ENCODE data around the gene RAP1GDS1.
A peak's percentile ranks its signal among the peaks of the same experiment; 100 is the strongest.
"Not testable (repeated sequence)": the region's sequence is repeated elsewhere in the genome, so short reads cannot be mapped to it uniquely, and the experiment has no call there.

Gene RAP1GDS1

GRCh38 chr4:98341309-98341708 lies 80.1 kb downstream of the RAP1GDS1 start:
- Histone ChIP-seq H3K27me3 (ENCODE audit: low read depth) (no peaks in the 10 kb centered on the region), H3K36me3 (replicated peaks) (0 out of 2 replicates have a peak, but pooled peaks cover 5% of the 10 kb centered on the region), H3K4me1 (no peaks in the 10 kb centered on the region; the same call in 1 of the 2 replicates), H3K4me3 (no peak overlapping the region), H3K9me3 (no peaks in the 10 kb centered on the region)
- in situ Hi-C loops (cut with MboI; ENCODE audit: low sequenced_read_pairs) = no loop called here
- DNase-seq (ENCODE audit: low spot score in 2 of 2) = peak in 1 of 2 experiments; percentile 15

DNA sequence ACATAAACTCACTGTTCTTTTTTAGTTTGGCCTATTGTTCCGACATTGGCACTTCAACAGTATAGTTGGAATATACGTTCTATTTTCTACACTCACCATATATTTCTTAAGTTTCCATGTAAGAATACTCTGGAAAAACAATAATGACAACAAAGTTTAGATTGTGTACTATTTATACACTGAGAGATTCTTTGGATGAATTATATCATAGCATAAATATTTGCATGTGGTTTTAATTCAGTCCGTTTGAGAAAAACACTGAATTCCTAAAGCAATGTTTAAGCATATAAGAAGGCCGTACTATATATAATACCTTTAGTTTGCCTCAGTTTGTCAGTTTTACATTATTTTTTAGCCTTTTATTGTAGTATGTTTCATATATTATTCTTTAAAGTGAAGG lies 82.4 kb downstream of the RAP1GDS1 start:
- no peaks in the 10 kb centered on the region; the same call in 1 of the 2 replicates for H3K4me1 ChIP-seq
- H3K9me3 ChIP-seq = no peaks in the 10 kb centered on the region
- no peak overlapping the region for H3K4me3 ChIP-seq
- H3K36me3 ChIP-seq (replicated peaks) = peaks cover 5% of the 10 kb centered on the region; the same call in 1 of the 2 replicates
- in situ Hi-C loops (cut with MboI; ENCODE audit: low sequenced_read_pairs) = no loop called here
- no peak for DNase-seq (ENCODE audit: low spot score in 2 of 2)
- H3K27me3 ChIP-seq (ENCODE audit: low read depth) = no peaks in the 10 kb centered on the region

GRCh38 chr4:98345838-98346237 lies 84.7 kb downstream of the RAP1GDS1 start:
- no peaks in the 10 kb centered on the region for H3K4me1 ChIP-seq
- no peak overlapping the region for H3K4me3 ChIP-seq
- peaks cover 5% of the 10 kb centered on the region; the same call in 1 of the 2 replicates for H3K36me3 ChIP-seq (replicated peaks)
- H3K27me3 ChIP-seq (ENCODE audit: low read depth) = no peaks in the 10 kb centered on the region
- H3K9me3 ChIP-seq = no peaks in the 10 kb centered on the region
- DNase-seq (ENCODE audit: low spot score in 2 of 2) = no peak
- in situ Hi-C loops (cut with MboI; ENCODE audit: low sequenced_read_pairs) = no loop called here

GRCh38 chr4:98352396-98352795 lies 91.2 kb downstream of the RAP1GDS1 start:
- H3K27me3 ChIP-seq (ENCODE audit: low read depth) = no peaks in the 10 kb centered on the region
- H3K4me3 ChIP-seq = no peak overlapping the region
- no peaks in the 10 kb centered on the region for H3K9me3 ChIP-seq
- H3K4me1 ChIP-seq = peaks cover 21% of the 10 kb centered on the region
- DNase-seq (ENCODE audit: low spot score in 2 of 2) = no peak
- no peaks in the 10 kb centered on the region; the same call in 1 of the 2 replicates for H3K36me3 ChIP-seq (replicated peaks)
- in situ Hi-C loops (cut with MboI; ENCODE audit: low sequenced_read_pairs) = no loop called here

GRCh38 chr4:98352940-98353339 lies 91.8 kb downstream of the RAP1GDS1 start:
- DNase-seq (ENCODE audit: low spot score in 2 of 2) = no peak
- no peaks in the 10 kb centered on the region; the same call in 1 of the 2 replicates for H3K36me3 ChIP-seq (replicated peaks)
- in situ Hi-C loops (cut with MboI; ENCODE audit: low sequenced_read_pairs) = no loop called here
- no peak overlapping the region for H3K4me3 ChIP-seq
- peaks cover 21% of the 10 kb centered on the region for H3K4me1 ChIP-seq
- H3K27me3 ChIP-seq (ENCODE audit: low read depth) = no peaks in the 10 kb centered on the region
- H3K9me3 ChIP-seq = no peaks in the 10 kb centered on the region

GRCh38 chr4:98358630-98359248 lies 97.6 kb downstream of the RAP1GDS1 start:
- H3K9me3 ChIP-seq = no peaks in the 10 kb centered on the region
- no peak overlapping the region for H3K4me3 ChIP-seq
- no peaks in the 10 kb centered on the region for H3K36me3 ChIP-seq (replicated peaks)
- in situ Hi-C loops (cut with MboI; ENCODE audit: low sequenced_read_pairs) = no loop called here
- H3K4me1 ChIP-seq = peaks cover 21% of the 10 kb centered on the region
- no peaks in the 10 kb centered on the region for H3K27me3 ChIP-seq (ENCODE audit: low read depth)
- DNase-seq (ENCODE audit: low spot score in 2 of 2) = no peak

DNA sequence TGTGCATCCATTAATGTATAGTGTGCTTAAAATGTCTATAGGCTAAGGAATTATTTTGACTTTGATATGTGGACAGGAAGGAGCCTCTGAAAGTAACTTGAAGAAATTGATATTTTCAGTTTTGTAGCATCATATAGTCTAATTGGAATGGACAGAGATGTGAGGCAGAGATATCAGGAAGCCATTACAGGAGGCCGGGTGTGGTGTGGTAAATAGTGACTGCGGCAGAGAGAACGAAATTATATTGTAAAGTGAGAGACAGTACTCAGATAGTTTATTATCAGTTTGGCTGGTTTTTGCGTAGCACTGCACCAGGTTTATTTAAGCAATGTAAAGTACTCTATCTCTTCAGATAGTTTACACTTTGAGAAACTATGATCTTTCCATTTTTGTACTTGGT lies 98.5 kb downstream of the RAP1GDS1 start:
- no peaks in the 10 kb centered on the region for H3K9me3 ChIP-seq
- no peaks in the 10 kb centered on the region for H3K27me3 ChIP-seq (ENCODE audit: low read depth)
- H3K36me3 ChIP-seq (replicated peaks) = no peaks in the 10 kb centered on the region
- in situ Hi-C loops (cut with MboI; ENCODE audit: low sequenced_read_pairs) = no loop called here
- no peak for DNase-seq (ENCODE audit: low spot score in 2 of 2)
- peaks cover 21% of the 10 kb centered on the region for H3K4me1 ChIP-seq
- no peak overlapping the region for H3K4me3 ChIP-seq

DNA sequence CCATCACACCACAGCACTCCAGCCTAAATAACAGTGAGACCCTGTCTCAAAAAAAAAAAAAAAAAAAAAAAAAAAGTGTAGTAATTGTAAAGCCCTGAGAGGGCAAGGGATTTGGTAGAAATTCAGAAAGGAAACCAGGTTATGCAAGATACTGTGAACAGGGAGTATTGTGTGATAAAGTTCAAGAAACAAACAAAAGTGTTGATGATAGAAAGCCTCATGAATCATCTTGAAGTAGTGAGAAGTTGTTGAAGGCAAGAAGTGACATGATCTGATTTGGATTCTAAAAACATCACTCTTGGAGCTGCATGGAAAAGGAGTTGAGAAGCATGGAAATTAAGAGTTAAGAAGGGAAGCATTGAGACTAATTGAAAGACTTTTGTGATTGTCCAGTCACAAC lies 102.2 kb downstream of the RAP1GDS1 start:
- Histone ChIP-seq H3K9me3 (peaks cover 4% of the 10 kb centered on the region; the same call in 1 of the 2 replicates), H3K27me3 (ENCODE audit: low read depth) (no peaks in the 10 kb centered on the region), H3K4me3 (no peak overlapping the region), H3K4me1 (no peaks in the 10 kb centered on the region), H3K36me3 (replicated peaks) (no peaks in the 10 kb centered on the region)
- in situ Hi-C loops (cut with MboI; ENCODE audit: low sequenced_read_pairs) = no loop called here
- DNase-seq (ENCODE audit: low spot score in 2 of 2) = no peak

DNA sequence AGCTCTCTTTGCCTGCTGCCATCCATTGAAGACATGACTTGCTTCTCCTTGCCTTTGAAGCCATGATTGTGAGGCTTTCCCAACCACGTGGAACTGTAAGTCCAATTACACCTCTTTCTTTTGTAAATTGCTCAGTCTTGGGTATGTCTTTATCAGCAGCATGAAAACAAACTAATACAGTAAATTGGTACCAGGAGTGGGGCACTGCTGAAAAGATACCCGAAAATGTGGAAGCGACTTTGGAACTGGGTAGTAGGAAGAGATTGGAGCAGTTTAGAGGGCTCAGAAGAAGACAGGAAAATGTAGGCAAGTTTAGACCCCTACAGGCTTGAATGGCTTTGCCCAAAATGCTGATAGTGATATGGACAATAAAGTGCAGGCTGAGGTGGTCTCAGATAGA lies 105.1 kb downstream of the RAP1GDS1 start:
- H3K9me3 ChIP-seq; DNase-seq (ENCODE audit: low spot score in 2 of 2); H3K27me3 ChIP-seq (ENCODE audit: low read depth); H3K4me3 ChIP-seq; in situ Hi-C loops (cut with MboI; ENCODE audit: low sequenced_read_pairs); H3K4me1 ChIP-seq; H3K36me3 ChIP-seq (replicated peaks): not testable (repeated sequence)

- in situ Hi-C loops (cut with MboI; ENCODE audit: low sequenced_read_pairs); H3K27me3 ChIP-seq (ENCODE audit: low read depth); H3K9me3 ChIP-seq: not testable (repeated sequence)
Observed at GRCh38 chr4:98368000-98368399, 106.8 kb downstream of the RAP1GDS1 start.

DNA sequence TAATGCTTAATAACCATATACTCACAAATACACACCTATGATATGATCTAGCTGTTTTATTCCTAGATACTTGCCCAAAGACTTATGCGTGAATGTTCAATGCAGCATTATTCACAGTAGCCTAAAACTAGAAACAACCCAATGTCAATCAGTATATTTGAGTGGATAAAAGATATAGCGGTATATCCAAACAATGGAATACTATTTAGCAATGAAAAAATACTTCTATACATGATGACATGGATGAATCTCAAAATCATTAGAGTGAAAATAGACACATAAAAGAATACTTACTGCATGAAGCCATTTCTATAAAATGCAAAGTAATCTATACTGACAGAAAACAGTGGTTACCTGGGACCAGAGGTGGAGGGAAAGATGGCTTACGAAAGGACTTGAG lies 108.1 kb downstream of the RAP1GDS1 start:
- Histone ChIP-seq H3K27me3 (ENCODE audit: low read depth) (no peaks in the 10 kb centered on the region), H3K4me3 (no peak overlapping the region), H3K36me3 (replicated peaks) (0 out of 2 replicates have a peak, but pooled peaks cover 3% of the 10 kb centered on the region), H3K9me3 (peaks cover 4% of the 10 kb centered on the region; the same call in 1 of the 2 replicates), H3K4me1 (no peaks in the 10 kb centered on the region)
- in situ Hi-C loops (cut with MboI; ENCODE audit: low sequenced_read_pairs) = no loop called here
- DNase-seq (ENCODE audit: low spot score in 2 of 2) = no peak

More at GRCh38 chr4:98368000-98368399, 106.8 kb downstream of the RAP1GDS1 start:
- H3K4me3 ChIP-seq; H3K4me1 ChIP-seq; H3K36me3 ChIP-seq (replicated peaks); DNase-seq (ENCODE audit: low spot score in 2 of 2): not testable (repeated sequence)

GRCh38 chr4:98374643-98375042 lies 113.5 kb downstream of the RAP1GDS1 start:
- H3K4me1 ChIP-seq = no peaks in the 10 kb centered on the region
- H3K36me3 ChIP-seq (replicated peaks) = 0 out of 2 replicates have a peak, but pooled peaks cover 3% of the 10 kb centered on the region
- H3K9me3 ChIP-seq = no peaks in the 10 kb centered on the region
- in situ Hi-C loops (cut with MboI; ENCODE audit: low sequenced_read_pairs) = no loop called here
- H3K27me3 ChIP-seq (ENCODE audit: low read depth) = no peaks in the 10 kb centered on the region
- H3K4me3 ChIP-seq = no peak overlapping the region
- DNase-seq (ENCODE audit: low spot score in 2 of 2) = no peak

GRCh38 chr4:98377559-98377958 lies 116.4 kb downstream of the RAP1GDS1 start:
- in situ Hi-C loops (cut with MboI; ENCODE audit: low sequenced_read_pairs) = no loop called here

GRCh38 chr4:98381306-98381705 lies 120.1 kb downstream of the RAP1GDS1 start:
- no peak for DNase-seq (ENCODE audit: low spot score in 2 of 2)
- Histone ChIP-seq H3K4me1 (no peaks in the 10 kb centered on the region; the same call in 1 of the 2 replicates), H3K9me3 (no peaks in the 10 kb centered on the region), H3K4me3 (no peak overlapping the region), H3K27me3 (ENCODE audit: low read depth) (no peaks in the 10 kb centered on the region), H3K36me3 (replicated peaks) (no peaks in the 10 kb centered on the region)
- in situ Hi-C loops (cut with MboI; ENCODE audit: low sequenced_read_pairs) = no loop called here

More at GRCh38 chr4:98377559-98377958, 116.4 kb downstream of the RAP1GDS1 start:
- DNase-seq (ENCODE audit: low spot score in 2 of 2) = no peak
- H3K4me1 ChIP-seq = no peaks in the 10 kb centered on the region
- H3K36me3 ChIP-seq (replicated peaks) = 0 out of 2 replicates have a peak, but pooled peaks cover 3% of the 10 kb centered on the region
- no peaks in the 10 kb centered on the region for H3K9me3 ChIP-seq
- H3K4me3 ChIP-seq = no peak overlapping the region
- H3K27me3 ChIP-seq (ENCODE audit: low read depth) = no peaks in the 10 kb centered on the region

All from HAP-1 (cell line).